NCI-H1092 treated with DMSO at 0.1 percent for 48 hours (cell line): ENCODE data around the gene ZIC1.
A peak's percentile ranks its signal among the peaks of the same experiment; 100 is the strongest.

Experiments
- DNase-seq: peaks from one replicate; lab custom pipeline; 2025; lab: John Stamatoyannopoulos, UW

The ZIC1 gene

DNA sequence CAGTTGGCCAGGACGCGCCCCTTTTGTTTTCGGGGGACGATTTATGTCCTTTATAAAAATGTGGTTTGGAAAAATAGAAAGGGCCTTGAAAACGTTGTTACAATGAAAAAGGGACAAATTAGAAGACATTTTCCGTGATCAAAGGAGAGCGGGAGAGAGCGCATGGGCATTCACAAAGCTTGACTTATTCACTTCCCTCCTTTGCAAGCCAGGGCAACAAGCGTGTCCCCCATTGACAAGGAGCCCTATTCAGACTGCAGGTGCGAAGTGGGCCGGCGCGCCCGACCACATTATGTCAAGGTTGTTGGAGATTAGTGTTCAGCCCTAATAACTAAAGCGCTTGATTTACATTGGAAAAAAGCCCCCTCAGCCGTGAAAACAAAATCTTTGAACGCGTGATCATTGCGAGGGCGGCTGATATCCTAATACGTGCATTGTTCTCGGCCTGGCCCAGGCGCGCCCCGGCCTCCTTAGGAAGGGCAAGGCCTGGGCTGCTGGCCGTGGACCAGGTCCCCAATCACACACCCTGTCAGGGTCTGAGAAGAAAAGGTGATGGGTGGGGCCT lies 28.7 kb upstream of the ZIC1 start:
- DNase-seq: no peak

DNA sequence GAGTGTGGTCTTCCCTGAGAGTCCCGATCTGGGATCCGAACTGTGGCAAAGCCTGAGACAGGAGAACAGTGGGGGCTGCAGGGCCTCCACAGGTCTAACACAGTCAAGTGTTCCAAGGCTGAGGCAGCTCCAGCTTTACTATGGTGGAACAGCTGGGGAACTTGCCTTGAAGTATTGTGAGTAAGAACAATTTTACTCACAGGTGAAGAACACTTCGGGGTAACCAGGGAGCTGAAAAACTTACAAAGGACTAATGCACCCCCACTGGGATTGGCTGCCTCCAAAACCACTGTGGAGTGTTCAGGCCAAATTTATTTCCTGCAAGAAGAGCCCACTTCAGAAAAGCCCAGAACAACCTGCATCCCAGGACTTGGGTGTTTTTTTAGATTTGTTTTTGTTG lies 28.2 kb upstream of the ZIC1 start:
- DNase-seq: no peak

DNA sequence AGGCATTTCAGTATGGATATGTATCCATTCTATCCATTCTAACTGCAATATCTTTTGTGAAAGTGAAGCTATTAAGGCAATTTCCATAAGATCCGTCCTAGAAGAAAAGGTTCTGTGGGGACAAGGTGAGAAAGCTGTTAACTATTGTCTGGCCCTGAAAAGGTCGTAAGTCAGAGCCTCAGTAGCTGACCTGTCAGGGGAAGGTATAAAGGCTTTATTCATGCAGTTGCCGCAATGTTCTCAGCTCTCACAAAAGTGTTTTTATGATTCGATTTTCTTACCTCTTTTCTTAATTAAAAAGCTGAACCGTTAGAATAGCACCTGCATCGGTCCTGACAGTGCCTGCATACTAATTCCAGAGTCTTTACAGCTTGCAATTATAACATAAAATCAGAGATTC lies 27.6 kb upstream of the ZIC1 start:
- no peak for DNase-seq

DNA sequence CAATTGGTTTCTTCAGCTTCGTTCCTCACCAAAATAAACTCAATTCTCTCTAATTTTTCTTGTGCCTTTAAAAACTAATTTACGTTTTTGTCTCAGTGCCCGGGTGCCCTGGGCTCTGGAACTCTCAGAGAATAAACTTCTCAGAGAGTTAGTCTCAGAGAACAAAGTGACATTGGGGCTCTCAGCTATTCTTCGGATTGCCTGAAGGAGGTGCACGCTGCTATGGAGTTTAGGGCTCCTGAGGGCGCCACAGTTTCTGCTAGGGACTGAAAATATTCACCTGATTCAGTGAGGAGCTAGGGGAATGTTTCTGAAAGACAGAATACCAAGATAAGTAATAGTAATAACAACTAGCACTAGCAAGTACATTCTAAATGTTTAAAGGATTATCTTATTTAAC lies 25.5 kb upstream of the ZIC1 start:
- no peak for DNase-seq

DNA sequence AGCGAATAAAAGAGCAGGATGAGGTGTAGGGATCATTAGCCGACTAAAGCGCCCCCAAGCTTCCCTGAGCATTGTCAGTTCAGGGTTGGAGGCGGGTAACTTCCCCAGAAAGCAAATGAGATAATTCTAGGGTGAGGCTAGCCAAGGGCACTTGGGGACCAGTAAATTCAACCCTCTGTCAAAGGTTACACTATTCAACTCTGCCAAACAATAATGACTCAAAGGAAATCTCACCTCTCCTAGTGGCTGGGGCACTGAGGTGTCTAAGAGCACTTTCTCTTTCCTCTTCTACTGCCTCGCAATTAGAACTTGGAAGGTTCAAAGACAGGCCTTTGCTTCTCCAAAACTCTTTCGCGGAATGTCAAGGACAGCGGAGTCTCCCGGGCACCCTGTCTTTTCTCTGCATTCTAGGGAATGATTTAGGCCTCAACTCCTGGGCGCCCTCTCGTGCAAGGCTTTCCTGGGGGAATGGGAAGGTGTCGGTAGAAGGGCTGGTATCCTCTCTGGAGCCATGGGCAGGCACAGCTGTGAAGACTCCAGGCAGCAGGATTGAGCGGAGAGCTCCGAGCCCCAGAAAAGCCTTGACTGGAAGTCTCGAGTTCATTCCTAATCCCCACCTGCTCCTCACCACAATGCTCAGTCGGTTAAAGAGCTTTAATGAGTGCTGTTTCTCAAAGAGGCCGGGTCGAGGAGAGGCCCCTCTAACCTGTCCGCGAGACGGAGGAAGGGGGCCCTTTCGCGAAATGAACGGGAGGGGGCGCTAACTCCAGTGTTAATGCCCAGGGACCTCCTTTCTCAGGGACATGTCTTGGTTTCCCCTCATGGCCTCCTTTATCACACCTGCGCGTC lies 24.7 kb upstream of the ZIC1 start:
- no peak for DNase-seq

DNA sequence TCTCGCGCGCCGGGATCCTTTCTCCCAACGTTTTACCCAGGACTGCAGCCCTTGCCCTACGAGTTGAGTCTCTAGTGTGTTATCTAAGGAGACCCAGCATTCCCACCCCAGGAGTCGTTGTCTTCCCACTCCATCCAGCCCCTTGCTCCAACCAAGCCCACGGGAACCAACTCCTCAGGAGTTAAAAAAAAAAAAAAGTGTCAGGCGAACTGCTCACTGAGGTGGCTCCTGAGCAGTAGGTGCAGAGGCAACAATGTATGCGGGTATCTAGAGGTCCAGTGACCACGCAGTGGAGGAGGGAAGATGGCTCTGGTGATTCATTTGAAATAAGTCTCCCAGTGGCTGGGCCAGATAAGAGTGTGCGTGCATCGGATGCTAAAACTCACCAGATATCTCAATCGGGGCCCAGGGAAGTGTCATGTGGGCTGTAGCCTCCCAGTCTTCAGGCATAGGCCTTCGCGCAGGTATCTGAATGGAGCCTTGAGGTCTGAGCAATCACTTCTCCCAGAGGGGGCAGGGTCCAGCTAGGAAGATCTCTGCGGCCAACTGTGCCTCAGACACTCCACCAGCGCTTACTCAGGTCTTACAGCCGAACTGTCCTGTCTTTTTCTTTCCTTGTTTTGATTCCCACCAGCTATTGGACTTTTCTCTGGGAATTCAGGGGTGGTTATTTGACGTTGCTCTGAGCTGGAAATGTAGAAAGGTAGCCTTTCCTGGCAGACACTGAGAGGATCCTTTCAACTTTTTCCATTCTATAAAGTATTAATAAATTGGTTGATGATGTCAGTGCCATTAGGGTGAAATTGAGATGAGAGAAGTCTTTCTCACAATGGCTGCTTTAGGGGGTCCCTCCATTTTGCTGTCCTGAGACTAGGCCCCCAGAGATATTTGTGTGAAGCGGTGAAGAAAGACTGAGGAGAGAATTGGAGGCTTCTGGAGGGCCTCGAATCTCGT lies 23.8 kb upstream of the ZIC1 start:
- DNase-seq: no peak

DNA sequence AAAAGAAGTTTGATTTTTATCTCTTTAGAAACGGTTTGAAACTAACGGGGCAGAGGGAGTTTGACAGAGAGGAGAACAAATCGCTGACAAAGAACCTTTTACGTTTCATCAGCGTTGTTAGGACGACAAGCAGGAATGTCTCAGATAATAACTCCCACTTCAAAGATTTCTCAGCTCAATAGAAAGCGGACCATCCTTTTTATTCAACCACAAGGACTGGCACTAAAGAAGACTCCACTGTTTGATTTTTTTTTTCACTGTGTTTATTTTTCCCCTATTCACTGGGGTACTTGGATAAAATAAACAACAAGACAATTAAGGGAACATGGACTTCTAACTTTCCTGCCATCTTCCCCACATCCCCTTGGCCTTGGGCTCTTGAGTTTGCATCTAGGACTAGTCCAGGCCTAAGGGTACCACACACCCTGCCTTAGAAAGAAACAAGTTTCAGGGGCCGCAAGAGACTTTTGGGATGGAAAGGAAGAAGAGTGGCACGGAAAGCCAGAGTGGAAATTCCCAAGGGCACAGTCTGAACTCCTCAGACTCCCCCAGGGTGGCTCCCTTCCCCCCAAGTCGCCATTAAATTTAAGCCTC lies 21.8 kb upstream of the ZIC1 start:
- no peak for DNase-seq

DNA sequence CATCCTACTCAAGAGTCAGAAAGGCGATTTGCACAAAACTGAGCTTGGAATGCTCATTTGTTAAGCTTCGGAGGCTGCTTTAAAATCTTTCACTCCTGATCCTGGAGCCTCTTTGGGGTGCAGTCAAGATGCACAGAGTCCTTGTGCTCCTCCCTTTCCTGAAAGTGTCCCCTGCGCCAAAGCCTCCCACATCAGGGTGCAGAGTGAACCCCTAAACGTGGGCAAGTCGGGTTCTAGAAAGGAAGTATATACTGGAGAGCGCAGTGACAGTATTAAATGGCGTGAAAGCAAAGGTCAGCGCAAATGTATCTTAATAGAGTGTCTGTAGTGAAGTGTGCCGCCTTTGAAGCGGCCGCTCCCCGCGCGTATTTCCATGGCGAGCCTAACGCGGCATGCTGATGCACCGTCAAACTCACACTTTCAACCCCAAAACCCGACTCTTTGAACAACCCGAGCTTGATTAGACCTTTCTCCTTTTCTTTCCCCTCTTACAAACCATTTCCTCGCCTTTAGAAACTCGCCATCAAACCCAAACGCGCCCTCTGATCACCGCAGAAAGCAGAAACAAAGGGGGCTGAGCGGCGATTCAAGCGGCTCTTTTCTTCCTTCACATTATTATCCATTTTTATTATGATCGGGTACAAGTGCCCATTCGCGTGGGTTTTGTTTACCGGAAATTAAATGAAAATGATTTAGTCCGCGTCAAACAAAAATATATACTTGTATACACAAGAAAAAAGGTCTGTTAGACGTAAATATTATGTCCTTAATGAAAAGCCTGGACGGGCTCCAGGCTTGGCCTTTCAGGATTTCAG lies 21.1 kb upstream of the ZIC1 start:
- DNase-seq: no peak

DNA sequence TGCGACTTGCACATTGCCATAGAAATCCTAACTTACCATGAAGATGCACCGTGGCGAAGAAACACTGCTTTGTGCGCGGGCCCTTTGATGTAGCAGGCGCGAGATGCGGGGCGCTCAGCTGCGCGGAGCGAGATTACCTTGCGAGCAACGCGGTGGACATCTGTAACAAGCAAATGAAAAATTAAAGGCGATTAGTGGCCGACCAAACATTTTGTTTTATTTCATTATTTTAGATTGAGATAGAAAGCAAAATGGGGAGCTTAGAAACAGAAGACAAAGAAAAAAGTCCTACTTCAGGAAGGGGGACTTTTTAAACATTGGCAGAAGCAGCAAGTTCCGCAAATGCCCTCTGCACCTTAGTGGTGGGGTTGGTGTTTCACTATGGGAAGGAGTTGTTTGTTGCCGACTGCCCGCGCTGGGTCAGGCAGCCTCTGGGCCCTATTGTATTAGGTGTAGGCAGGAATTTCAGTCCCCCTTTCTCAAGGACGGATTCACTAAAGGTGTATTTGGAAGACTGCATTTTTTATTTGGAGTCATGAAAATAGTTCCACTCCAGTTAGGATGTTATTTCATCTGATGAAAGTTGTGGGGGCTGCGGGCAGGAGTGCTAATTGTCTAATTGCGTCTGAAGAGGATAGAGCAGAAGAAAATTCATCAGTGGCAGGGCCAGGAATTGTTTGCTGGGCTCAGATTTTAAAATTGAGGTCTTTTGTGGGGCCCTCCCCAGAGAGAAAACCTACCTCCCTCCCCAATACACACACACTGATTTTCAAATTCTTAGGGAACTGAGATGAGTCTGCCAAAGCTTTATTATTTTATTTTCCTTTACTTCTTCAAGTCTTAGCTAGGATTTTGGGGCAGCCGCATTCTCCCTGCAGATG lies 20.2 kb upstream of the ZIC1 start:
- DNase-seq: no peak

DNA sequence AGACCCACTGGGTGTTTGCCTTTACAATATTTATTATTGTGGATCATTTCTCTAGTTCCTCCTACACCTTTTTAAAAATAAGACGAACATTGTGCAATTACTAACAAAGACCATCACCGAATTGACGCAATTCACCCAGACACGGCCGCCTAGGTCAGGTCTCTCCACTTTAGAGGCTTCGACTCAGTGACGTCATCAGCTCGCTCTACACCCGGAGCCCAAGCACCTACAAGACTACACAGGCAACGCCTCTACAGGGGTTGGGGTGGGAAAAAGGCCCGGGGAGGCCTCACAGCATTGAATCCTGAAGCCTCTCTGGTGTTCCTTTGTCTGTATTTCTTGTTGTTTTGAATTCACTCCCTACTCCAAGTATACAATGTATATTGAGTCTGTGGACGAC lies 19.4 kb upstream of the ZIC1 start:
- DNase-seq: no peak

DNA sequence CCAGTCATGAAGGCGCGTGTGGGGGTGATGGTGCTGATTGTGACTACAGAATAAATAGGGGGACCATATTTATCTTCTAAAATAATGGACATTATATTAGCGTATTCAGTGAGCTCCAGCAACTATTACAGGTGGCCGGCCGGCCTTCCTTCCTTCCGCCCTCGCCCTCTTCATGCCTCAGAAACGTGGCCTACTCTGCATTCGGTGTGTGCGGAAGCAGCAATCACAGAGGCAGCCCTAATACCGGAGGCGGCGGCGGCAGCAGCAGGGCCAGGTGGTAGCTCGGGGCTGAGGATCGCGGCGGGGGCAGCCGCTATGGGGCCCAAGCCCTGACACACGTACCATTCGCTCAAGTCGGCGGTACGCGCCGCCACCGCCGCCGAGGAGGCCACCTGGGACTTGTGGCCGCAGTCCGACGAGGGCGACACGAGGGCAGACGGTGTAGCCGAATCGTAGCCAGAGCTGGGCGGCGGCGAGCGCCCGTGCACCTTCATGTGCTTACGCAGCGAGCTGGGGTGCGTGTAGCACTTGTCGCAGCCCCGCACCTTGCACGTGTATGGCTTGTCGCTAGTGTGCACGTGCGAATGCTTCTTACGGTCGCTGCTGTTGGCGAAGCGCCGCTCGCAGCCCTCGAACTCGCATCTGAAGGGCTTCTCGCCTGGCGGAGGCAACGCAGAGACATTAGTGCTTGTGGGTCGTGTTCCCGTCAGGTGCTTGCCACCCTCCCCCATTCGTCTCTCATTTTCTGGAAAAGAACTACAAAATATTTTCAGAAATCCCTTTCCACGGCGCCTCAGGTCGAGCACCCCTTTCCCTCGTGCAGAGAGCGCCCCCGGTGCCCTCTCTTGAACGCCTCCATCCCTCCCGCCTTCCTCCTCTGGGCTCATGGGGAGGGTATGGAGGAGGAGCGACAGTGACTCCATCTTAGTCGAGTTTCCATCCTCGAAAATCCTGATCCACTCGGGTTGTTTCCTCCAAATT lies 18.3 kb upstream of the ZIC1 start:
- DNase-seq: no peak

DNA sequence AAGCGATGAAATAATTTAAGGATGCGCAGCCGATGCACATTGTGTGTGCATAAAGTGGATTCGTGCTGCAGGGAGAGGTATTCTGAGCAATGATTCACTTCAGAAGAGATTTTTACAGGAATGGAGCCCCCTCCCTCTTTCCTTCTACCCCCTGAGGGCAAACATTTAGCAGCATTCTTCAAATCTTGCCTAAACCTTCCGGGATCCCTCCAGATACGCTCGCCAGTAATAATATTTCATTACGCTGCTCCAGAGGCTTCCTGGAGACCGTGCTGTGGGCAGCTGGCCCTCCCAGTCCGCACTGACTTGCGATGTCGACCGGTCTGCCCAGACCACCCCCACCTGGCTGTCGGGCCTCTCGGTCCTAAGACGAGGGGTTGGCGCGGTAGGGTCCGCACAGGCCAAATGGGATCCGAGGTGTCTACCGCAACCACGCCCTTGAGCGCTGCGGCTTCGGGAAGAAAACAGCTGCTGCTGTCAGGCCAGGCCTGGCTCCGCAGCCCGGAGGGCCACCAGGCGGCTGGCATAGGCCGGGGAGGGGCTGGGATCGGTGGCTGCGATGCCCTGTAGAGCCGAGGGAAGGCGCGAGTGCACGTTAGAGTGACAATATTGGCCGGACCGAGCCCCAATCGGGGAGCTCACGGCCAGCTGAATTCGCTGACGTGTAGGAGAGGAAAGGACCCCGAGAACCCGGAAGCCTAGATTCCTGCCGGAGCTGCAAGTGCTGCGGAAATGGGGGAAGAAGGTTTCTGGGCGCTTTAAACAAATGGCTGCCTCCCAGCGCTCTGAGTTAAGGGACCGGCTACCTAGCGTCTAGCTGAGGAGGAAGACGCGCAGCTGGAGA lies 17.2 kb upstream of the ZIC1 start:
- peak; percentile 12 for DNase-seq

DNA sequence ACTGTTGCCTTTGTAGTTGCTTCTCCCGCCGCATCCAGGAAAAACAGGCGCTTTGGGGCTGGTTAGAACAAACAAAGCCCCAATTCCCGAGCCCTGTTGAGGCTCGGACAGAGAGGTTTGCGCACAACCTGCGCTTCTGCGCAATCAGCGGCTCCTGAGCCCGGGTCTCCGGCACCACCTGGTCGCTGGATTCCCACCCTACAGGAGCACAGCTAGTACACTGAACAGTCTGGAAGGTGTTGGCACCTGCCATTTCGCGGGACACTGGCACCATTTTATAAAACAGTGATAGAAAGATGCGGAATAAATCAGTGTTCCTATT lies 16.6 kb upstream of the ZIC1 start:
- no peak for DNase-seq

DNA sequence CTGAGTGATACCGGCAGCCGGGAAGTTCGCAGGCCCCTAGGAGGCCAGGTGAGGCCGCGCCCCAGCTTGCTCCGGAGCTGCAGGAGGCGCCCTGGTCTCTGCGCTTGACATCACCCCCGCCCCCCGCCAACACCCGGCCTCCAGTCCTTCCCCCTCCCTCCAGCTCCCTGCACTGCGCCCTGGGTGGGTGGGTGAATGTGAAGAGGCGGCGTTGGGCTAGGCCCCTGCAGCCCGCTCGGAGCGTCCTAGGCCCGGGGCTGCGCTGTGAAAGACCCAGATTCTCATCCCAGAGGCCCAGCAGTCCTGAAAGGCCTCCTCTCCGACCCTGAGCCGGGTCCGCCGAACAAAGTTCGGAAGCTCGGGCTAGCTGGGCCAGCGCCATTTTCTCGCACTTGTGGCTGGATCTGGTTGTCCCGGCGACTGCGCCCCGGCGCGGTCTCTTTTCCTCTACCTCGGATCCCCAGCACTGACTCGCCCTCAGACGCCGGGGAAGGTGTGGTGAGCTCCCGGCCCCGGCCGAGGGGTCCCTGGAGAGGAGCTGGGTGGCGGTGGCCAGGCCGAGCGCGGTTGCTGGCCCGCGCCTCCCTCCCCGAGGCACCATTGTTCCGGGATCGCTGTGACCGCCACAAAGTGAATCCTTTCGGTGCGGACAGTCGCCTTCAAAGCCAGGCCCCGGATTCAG lies 15.8 kb upstream of the ZIC1 start:
- DNase-seq: no peak

DNA sequence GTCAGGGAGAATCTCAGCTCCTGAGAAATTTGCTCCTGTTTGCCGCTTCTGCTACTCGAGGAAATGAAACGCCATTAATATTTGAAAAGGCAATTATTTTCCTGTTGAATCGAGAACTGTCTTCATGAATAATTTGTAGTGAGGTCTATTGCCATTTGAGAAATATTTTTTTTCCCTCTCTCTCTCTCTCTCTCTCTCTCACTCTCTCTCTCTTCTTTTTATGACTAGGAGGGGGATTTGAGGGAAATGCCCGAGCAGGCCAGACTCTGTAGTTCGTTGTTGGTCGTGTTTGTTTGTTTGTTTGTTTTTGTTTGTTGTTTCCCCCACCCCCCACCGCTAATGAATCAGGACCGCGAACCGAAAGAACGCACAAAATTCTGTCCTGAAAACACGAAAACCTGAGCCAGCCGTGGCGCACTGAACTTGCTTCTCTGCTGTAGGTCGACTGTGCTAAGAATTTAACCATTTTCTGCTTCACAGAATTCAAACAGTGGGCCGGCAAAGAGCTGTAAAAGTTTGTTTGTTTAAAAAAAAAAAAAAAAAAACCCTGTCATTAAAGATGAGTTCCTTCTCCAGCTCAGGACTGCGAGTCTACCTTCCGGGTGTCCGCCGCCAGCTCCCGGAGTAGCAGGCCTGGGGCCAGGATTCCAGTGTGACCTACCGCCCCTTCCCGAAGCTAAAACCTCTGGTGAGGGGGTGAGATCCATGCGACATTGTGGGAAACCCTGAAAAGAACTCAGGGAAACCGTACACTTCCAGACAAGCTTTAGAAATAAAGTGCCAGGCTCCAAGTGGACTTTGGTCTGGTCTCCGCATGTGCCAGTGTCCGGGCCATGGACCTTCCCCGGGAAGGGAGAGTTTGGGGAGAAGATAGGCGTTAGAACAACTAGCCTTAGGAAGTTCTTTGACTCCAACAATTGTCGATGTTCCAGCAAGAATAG lies 15.0 kb upstream of the ZIC1 start:
- DNase-seq: no peak

DNA sequence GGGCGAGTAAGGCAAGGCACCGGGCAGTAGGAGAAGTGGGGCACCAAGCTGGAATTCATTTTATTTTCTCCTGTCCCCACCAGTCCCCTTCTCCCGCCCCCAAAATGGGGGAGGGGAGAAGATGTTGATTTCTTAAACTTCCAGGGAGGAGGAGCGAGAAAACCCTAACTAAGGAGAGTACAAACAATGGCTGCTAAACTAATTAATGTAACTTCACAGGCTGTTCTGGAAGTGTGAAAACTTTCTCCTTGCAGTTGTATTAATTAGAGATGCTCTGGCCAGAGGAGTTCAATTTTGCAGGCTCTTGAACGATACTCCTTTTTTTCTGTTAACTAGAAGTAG lies 14.3 kb upstream of the ZIC1 start:
- no peak for DNase-seq
